Medulla oblongata (tissue), 1 donor: ENCODE measurements around the gene KRTAP10-12.
"Not testable (repeated sequence)": the region's sequence is repeated elsewhere in the genome, so short reads cannot be mapped to it uniquely, and the experiment has no call there.

Experiments used
- DNase-seq: peaks from one replicate; pipeline ENCODE4 v3.0.0-alpha.2; 2015; ENCODE audit errors: extremely low spot score

The KRTAP10-12 gene

GRCh38 chr21:44670642-44671432 is 26.1 kb upstream of the KRTAP10-12 start:
- no peak for DNase-seq

- DNase-seq: no peak
These were observed 25.1 kb upstream of the KRTAP10-12 start for GRCh38 chr21:44671911-44672310.

GRCh38 chr21:44677881-44678280 is 19.1 kb upstream of the KRTAP10-12 start:
- DNase-seq: no peak

GRCh38 chr21:44681152-44681551 is 15.8 kb upstream of the KRTAP10-12 start:
- no peak for DNase-seq

GRCh38 chr21:44681861-44682579 is 15.0 kb upstream of the KRTAP10-12 start, which contains the start of gene KRTAP12-1:
KRTAP12-1 (minus strand) TSS chr21:44682163; CDS start chr21:44682123, 40 bp downstream.
- DNase-seq: no peak

GRCh38 chr21:44682580-44683151 is 14.3 kb upstream of the KRTAP10-12 start:
- DNase-seq: no peak

GRCh38 chr21:44684077-44684476 is 12.9 kb upstream of the KRTAP10-12 start:
- DNase-seq: no peak

- DNase-seq: no peak
These were observed 12.5 kb upstream of the KRTAP10-12 start for GRCh38 chr21:44684483-44684882.

GRCh38 chr21:44685050-44685449 is 11.9 kb upstream of the KRTAP10-12 start:
- not testable (repeated sequence) for DNase-seq

GRCh38 chr21:44686000-44686781 is 10.8 kb upstream of the KRTAP10-12 start:
- no peak for DNase-seq

- no peak for DNase-seq
These were observed 10.0 kb upstream of the KRTAP10-12 start for GRCh38 chr21:44686843-44687561.

- DNase-seq: no peak
These were observed 9.3 kb upstream of the KRTAP10-12 start for GRCh38 chr21:44687671-44688070.

GRCh38 chr21:44689740-44690139 is 7.2 kb upstream of the KRTAP10-12 start:
- DNase-seq: not testable (repeated sequence)

- no peak for DNase-seq
These were observed 5.3 kb upstream of the KRTAP10-12 start for GRCh38 chr21:44691686-44692085.

GRCh38 chr21:44692798-44693512 is 4.0 kb upstream of the KRTAP10-12 start:
- no peak for DNase-seq

GRCh38 chr21:44694776-44695175 is 2.2 kb upstream of the KRTAP10-12 start:
- no peak for DNase-seq

- DNase-seq: no peak
These were observed 1.8 kb upstream of the KRTAP10-12 start for GRCh38 chr21:44695184-44695583.

- no peak for DNase-seq
These were observed 1.3 kb upstream of the KRTAP10-12 start for GRCh38 chr21:44695641-44696040.

GRCh38 chr21:44696572-44696971 is 400 bp upstream of the KRTAP10-12 start:
- no peak for DNase-seq
